Suprapubic skin (tissue), 4 donors: Measurements from ENCODE around the gene DPH7. TPM values are rescaled to one million over a fixed set of nuclear protein-coding genes. Genes with fewer than 3 reads are reported as not detected.
"Not testable (repeated sequence)": the region's sequence is repeated elsewhere in the genome, so short reads cannot be mapped to it uniquely, and the experiment has no call there.

ENCODE experiments used
- DNase-seq, 2 donors: peaks; one replicate each; pipeline ENCODE4 v3.0.0-alpha.2; 2019; ENCODE audit warnings: low spot score in 2 of 2
- H3K27ac ChIP-seq: fragments of 200-600 bp; sonication (generic); one replicate; pipeline ENCODE4 v1.5.1; 2019
- H3K27me3 ChIP-seq: fragments of 200-600 bp; sonication (generic); one replicate; pipeline ENCODE4 v1.5.1; 2019
- H3K36me3 ChIP-seq: fragments of 200-600 bp; sonication (generic); one replicate; pipeline ENCODE4 v1.5.1; 2019
- H3K4me1 ChIP-seq: fragments of 200-600 bp; sonication (generic); one replicate; pipeline ENCODE4 v1.5.1; 2019
- H3K4me3 ChIP-seq: fragments of 200-600 bp; sonication (generic); one replicate; pipeline ENCODE4 v1.5.1; 2019; ENCODE audit warnings: mild to moderate bottlenecking
- H3K9me3 ChIP-seq: fragments of 200-600 bp; sonication (generic); one replicate; pipeline ENCODE4 v1.5.1; 2019
- EP300 ChIP-seq: sonication (generic); formaldehyde crosslinking; IDR thresholded peaks from one replicate; pipeline ENCODE4 v1.6.1; 2017; ENCODE audit warnings: antibody characterized with exemption
- POLR2A ChIP-seq, 2 donors: fragments of 450-650 bp; IDR thresholded peaks; one replicate each; pipeline ENCODE4 v1.6.1; 2017; ENCODE audit warnings: antibody characterized with exemption in 2 of 2, mild to moderate bottlenecking in 2 of 2, moderate library complexity in 2 of 2
- POLR2AphosphoS5 ChIP-seq, 3 donors: sonication (generic); formaldehyde crosslinking; IDR thresholded peaks; one replicate each; pipeline ENCODE4 v1.6.1; 2017; ENCODE audit warnings: antibody characterized with exemption in 3 of 3
- whole genome bisulfite sequencing: methylation state at CpG from one replicate; pipeline ENCODE4 v1.1.5; 2018; 5-methylcytosine and 5-hydroxymethylcytosine counted together
- total RNA-seq, 4 donors: library from RNA; depleted of rRNA; stranded (reverse); fragments of >200 nt; gene quantifications; one replicate each; pipeline ENCODE4 v1.1.0, GENCODE V29; 2016
- TF ChIP-seq, protein P1 (sequence below), 2 donors: fragments of 200-600 bp in 1 of 2; fragments of 450-650 bp in 1 of 2; sonication (generic) in 1 of 2; IDR thresholded peaks; one replicate each; pipeline ENCODE4 v1.5.1; 2016 to 2019; ENCODE audit warnings: antibody characterized with exemption in 2 of 2, mild to moderate bottlenecking in 1 of 2, moderate library complexity in 1 of 2

The DPH7 gene
- total RNA-seq, 4 donors from 2014 or later = 26.8 to 64.8 (median 34.1) TPM

GRCh38 chr9:137575716-137576411, 2.9 kb downstream of the DPH7 start:
- Histone ChIP-seq H3K4me1 (peaks cover 34% of the 10 kb centered on the region), H3K9me3 (no peaks in the 10 kb centered on the region), H3K27ac (no peak overlapping the region), H3K4me3 (no peak overlapping the region), H3K36me3 (peaks cover 35% of the 10 kb centered on the region), H3K27me3 (no peaks in the 10 kb centered on the region)
- no peak for TF ChIP-seq EP300
- no peak for TF ChIP-seq POLR2A (IDR thresholded peaks at IDR 0.05)
- no peak for TF ChIP-seq POLR2AphosphoS5 (IDR thresholded peaks at IDR 0.05)
- TF ChIP-seq, protein P1, sequence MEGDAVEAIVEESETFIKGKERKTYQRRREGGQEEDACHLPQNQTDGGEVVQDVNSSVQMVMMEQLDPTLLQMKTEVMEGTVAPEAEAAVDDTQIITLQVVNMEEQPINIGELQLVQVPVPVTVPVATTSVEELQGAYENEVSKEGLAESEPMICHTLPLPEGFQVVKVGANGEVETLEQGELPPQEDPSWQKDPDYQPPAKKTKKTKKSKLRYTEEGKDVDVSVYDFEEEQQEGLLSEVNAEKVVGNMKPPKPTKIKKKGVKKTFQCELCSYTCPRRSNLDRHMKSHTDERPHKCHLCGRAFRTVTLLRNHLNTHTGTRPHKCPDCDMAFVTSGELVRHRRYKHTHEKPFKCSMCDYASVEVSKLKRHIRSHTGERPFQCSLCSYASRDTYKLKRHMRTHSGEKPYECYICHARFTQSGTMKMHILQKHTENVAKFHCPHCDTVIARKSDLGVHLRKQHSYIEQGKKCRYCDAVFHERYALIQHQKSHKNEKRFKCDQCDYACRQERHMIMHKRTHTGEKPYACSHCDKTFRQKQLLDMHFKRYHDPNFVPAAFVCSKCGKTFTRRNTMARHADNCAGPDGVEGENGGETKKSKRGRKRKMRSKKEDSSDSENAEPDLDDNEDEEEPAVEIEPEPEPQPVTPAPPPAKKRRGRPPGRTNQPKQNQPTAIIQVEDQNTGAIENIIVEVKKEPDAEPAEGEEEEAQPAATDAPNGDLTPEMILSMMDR (IDR thresholded peaks at IDR 0.05) = no peak
- no peak for DNase-seq
- 86% methylated on average over 11 of the region's 12 CpGs for WGBS

GRCh38 chr9:137575364-137575715, 3.4 kb downstream of the DPH7 start:
- H3K27ac ChIP-seq = no peak overlapping the region
- H3K4me3 ChIP-seq = no peak overlapping the region
- TF ChIP-seq POLR2A (IDR thresholded peaks at IDR 0.05) (no peak), POLR2AphosphoS5 (IDR thresholded peaks at IDR 0.05) (no peak), EP300 (no peak)
- TF ChIP-seq, protein P1 (IDR thresholded peaks at IDR 0.05) = no peak
- 48% methylated on average over 9 of the region's 9 CpGs for WGBS
- peaks cover 34% of the 10 kb centered on the region for H3K4me1 ChIP-seq
- no peaks in the 10 kb centered on the region for H3K27me3 ChIP-seq
- H3K36me3 ChIP-seq = peaks cover 35% of the 10 kb centered on the region
- no peak for DNase-seq
- no peaks in the 10 kb centered on the region for H3K9me3 ChIP-seq

- TF ChIP-seq EP300 = no peak
- TF ChIP-seq POLR2A (IDR thresholded peaks at IDR 0.05) = no peak
- TF ChIP-seq, protein P1 (IDR thresholded peaks at IDR 0.05) = no peak
- no peak for TF ChIP-seq POLR2AphosphoS5 (IDR thresholded peaks at IDR 0.05)
- no peak for DNase-seq
Measured at GRCh38 chr9:137574192-137574591, 4.5 kb downstream of the DPH7 start.

GRCh38 chr9:137570566-137570965, 8.2 kb downstream of the DPH7 start:
- Histone ChIP-seq H3K36me3 (peaks cover 35% of the 10 kb centered on the region), H3K27ac (no peak overlapping the region), H3K27me3 (no peaks in the 10 kb centered on the region), H3K4me3 (no peak overlapping the region), H3K4me1 (peaks cover 6% of the 10 kb centered on the region), H3K9me3 (no peaks in the 10 kb centered on the region)
- no peak for DNase-seq
- TF ChIP-seq EP300 (no peak), POLR2A (IDR thresholded peaks at IDR 0.05) (no peak), POLR2AphosphoS5 (IDR thresholded peaks at IDR 0.05) (no peak)
- TF ChIP-seq, protein P1 (IDR thresholded peaks at IDR 0.05) = no peak
- WGBS = 92% methylated on average over 3 of the region's 3 CpGs

More at GRCh38 chr9:137574192-137574591, 4.5 kb downstream of the DPH7 start:
- 93% methylated on average over 10 of the region's 10 CpGs for WGBS
- H3K27ac ChIP-seq = no peak overlapping the region
- no peak overlapping the region for H3K4me3 ChIP-seq
- no peaks in the 10 kb centered on the region for H3K27me3 ChIP-seq
- peaks cover 30% of the 10 kb centered on the region for H3K4me1 ChIP-seq
- H3K9me3 ChIP-seq = no peaks in the 10 kb centered on the region
- H3K36me3 ChIP-seq = peaks cover 35% of the 10 kb centered on the region

DNA sequence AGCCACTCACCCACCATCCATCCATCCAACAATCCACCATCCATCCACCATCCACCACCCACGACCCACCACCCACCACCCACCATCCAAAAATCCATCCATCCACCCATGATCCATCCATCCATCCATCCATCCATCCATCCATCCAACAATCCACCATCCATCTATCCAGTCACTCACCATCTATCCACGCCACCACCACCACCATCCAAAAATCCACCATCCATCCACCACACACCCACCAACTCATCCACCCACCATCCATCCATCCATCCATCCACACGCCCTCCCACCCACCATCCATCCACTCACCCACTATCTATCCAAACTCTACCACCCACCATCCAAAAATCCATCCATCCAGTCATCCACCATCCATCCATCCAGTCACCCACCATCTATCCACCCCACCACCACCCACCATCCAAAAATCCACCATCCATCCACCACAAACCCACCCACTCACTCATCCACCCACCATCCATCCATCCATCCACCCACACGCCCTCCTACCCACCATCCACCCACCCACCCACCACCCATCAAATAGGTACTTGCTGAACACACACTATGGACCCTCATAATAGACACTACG, 9.0 kb downstream of the DPH7 start:
- 93% methylated on average over 5 of the region's 5 CpGs for WGBS
- H3K36me3 ChIP-seq = peaks cover 33% of the 10 kb centered on the region

GRCh38 chr9:137568445-137568844, 10.3 kb downstream of the DPH7 start:
- H3K36me3 ChIP-seq = peaks cover 33% of the 10 kb centered on the region
- H3K4me3 ChIP-seq, H3K27ac ChIP-seq, H3K9me3 ChIP-seq, H3K27me3 ChIP-seq, H3K4me1 ChIP-seq, DNase-seq: not testable (repeated sequence)
- 74% methylated on average over 5 of the region's 5 CpGs for WGBS

More for the DNA sequence above, 9.0 kb downstream of the DPH7 start:
- H3K4me1 ChIP-seq = no peaks in the 10 kb centered on the region
- H3K27me3 ChIP-seq = no peaks in the 10 kb centered on the region
- TF ChIP-seq, protein P1 (IDR thresholded peaks at IDR 0.05) = no peak
- TF ChIP-seq EP300 (no peak), POLR2A (IDR thresholded peaks at IDR 0.05) (no peak)
- no peak overlapping the region for H3K27ac ChIP-seq
- no peak for DNase-seq
- no peak overlapping the region for H3K4me3 ChIP-seq
- no peaks in the 10 kb centered on the region for H3K9me3 ChIP-seq
